Left ventricle myocardium superior (tissue), 1 donor: Measurements from ENCODE around the gene MANSC1. TPM values are rescaled to one million over a fixed set of nuclear protein-coding genes. Genes with fewer than 3 reads are reported as not detected.

ENCODE experiments used
- ATAC-seq: fragments of 200-7000 bp; cut with Tn5 transposase; one replicate; pipeline ENCODE4 v1.9.1; 2020; ENCODE audit warnings: mild to moderate bottlenecking, moderate library complexity
- DNase-seq: peaks from one replicate; pipeline ENCODE4 v3.0.0-alpha.2; 2020
- intact Hi-C: fragments of 100-400 bp; cut with micrococcal nuclease; formaldehyde crosslinking; loops from one replicate; pipeline ENCODE4 v1.11.0; 2022
- total RNA-seq: library from RNA; stranded (reverse); fragmentation: NEBNext Ultra II Directional; extraction: Animal tissue kit (Norgen Biotek cat#: 25700); gene quantifications from one replicate; pipeline ENCODE4 v1.2.1, GENCODE V29; 2021
- donor health status: DM: no; HTN: yes; CAD: no; lungs with severe emphysema.

MANSC1 gene
- total RNA-seq, 1 donor from 2014 or later, result 8.4 TPM

DNA sequence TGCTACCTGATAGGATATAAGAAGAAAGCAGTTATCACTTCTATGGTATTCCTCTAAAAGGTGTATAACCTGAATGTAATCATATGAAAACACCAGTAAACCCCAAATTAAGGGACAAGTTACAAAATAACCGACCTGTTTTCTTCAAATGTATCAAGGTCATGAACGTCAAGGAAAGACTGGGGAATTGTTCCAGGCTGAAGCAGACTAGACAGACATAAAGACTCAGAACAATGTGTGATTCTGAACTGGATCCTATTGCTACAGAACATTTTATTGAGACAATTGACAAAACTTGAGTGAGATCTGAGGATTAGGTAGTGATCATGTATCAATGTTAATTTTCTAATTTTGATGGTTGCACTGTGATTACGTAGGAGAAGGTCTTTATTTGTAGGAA lies 67.8 kb downstream of the MANSC1 start:
- intact Hi-C loops, result no loop called here
- no peak for DNase-seq

GRCh38 chr12:12281134-12281533 lies 68.9 kb downstream of the MANSC1 start:
- intact Hi-C loops, result no loop called here
- no peak for ATAC-seq
- DNase-seq, result no peak

More for the DNA sequence above, 67.8 kb downstream of the MANSC1 start:
- no peak for ATAC-seq

DNA sequence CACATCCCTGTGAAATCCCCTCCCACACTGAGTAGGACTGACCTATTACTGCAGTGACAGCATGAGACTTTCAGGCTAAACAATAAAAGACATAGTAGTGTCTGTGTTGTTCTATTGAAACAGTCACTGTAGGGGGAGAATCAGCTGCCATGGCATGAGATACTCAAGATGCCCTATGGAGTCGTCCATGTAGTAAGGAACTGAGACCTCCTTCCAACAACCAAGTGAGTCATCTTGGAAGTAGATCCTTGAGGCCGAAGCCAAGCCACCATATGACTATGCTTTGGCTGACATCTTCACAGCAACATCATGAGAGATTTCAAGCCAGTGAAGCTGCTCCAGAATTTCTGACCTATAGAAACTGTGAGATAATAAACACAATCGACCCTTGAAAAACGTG lies 71.1 kb downstream of the MANSC1 start:
- DNase-seq (no peak), ATAC-seq (no peak)

More for the DNA sequence above, 71.1 kb downstream of the MANSC1 start:
- intact Hi-C loops, result no loop called here

Other genes starting within 250 kb of the MANSC1 start
- gene LRP6, start 83.2 kb downstream of the MANSC1 start, total RNA-seq, result 27.3 TPM
- gene BORCS5, start 6.8 kb upstream of the MANSC1 start, total RNA-seq, result 9.3 TPM
- gene DUSP16, start 212.6 kb upstream of the MANSC1 start, total RNA-seq, result 12.9 TPM